Measurements from ENCODE around the gene RAMP1. TPM values are rescaled to one million over a fixed set of nuclear protein-coding genes. Genes with fewer than 3 reads are reported as not detected.

The RAMP1 gene
- total RNA-seq, 1 experiment from 2014 or later: 0.63 TPM

DNA sequence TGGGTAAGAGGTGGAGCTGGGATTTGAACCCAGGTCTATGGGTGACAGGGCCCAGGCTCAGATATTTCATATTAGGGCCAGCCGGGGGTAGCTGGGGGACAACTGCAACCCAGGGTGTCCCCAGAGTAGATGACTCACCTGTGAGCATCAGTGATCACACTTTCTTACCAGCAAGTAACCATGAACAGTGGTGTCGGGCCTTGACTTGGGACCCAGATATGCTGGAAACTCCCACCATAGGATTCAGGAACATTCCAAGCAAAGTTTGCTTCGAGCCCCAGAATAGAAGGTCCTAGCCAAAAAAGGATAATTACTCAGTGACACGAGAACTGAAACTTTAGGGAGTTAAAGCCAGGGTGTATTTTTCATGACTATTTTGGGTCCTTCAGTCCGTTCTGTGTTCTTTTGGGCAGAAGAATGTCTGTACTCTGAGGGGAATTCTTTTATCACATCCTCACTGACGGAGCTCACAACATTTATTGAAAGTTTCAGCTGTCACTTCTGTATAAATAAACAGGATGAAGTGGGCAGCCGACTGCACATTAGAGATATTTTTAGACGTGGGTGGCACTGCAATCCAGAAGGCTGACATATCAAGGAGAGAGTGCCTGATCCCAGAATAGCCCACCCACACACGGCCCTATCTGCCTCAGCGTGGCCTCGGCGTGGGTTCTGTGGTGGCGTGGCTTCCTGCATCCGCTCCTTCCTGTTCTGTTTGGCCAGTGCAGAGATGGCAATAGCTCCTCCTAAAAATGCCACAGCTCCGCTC is 45.6 kb downstream of the RAMP1 start:
- no peak overlapping the region for H4K91ac ChIP-seq (ENCODE audit: insufficient read length, low read depth, low read length)
- no peak overlapping the region for H3K27ac ChIP-seq (ENCODE audit: insufficient read length, low read depth, low read length)
- no peak overlapping the region for H2BK20ac ChIP-seq (ENCODE audit: low read depth, low read length, poor library complexity, severe bottlenecking)
- WGBS (ENCODE audit: extremely low coverage, insufficient read length, low lambda C conversion rate): no CpG with 5 or more reads among the region's 15 CpGs
- no peaks in the 10 kb centered on the region for H3K79me2 ChIP-seq (ENCODE audit: insufficient read depth, low read length)
- H3K4me3 Mint-ChIP-seq: no peak overlapping the region
- peaks cover 2% of the 10 kb centered on the region; the same call in 1 of the 2 replicates for H3K27me3 Mint-ChIP-seq (ENCODE audit: low read depth)
- H2BK15ac ChIP-seq (ENCODE audit: low read depth, low read length): no peak overlapping the region
- no peak overlapping the region for H2AK5ac ChIP-seq (ENCODE audit: insufficient read length, low read length)
- peaks cover 8 to 14% of the 10 kb centered on the region in 2 experiments for H3K9me3 Mint-ChIP-seq
- H3K79me1 ChIP-seq (ENCODE audit: insufficient read depth, low read depth, low read length, poor library complexity, severe bottlenecking): no peaks in the 10 kb centered on the region
- H4K8ac ChIP-seq (replicated peaks; ENCODE audit: insufficient read length, low read depth, low read length): no peak overlapping the region
- H2AFZ ChIP-seq (ENCODE audit: low read length): no peak overlapping the region
- no peak for DNase-seq
- H3K27ac Mint-ChIP-seq: no peak overlapping the region
- H3K4me2 ChIP-seq (ENCODE audit: insufficient read depth, insufficient read length, low read length): no peak overlapping the region
- no peak overlapping the region for H3T11ph ChIP-seq (ENCODE audit: low read length)
- no peak overlapping the region for H3K18ac ChIP-seq (ENCODE audit: insufficient read length, low read depth, low read length)
- H3K14ac ChIP-seq (ENCODE audit: insufficient read depth, low read length): no peak overlapping the region
- H4K20me1 ChIP-seq (ENCODE audit: control insufficient read depth, insufficient read depth, insufficient read length): no peaks in the 10 kb centered on the region
- no peaks in the 10 kb centered on the region for H3K9me3 ChIP-seq (ENCODE audit: control insufficient read depth, low read depth, low read length)
- no peak overlapping the region for H2BK12ac ChIP-seq (ENCODE audit: insufficient read length, low read depth, low read length)
- H3K9ac ChIP-seq (ENCODE audit: extremely low read depth, insufficient read length, low read length): no peak overlapping the region
- H3K23ac ChIP-seq (ENCODE audit: insufficient read length, low read depth, low read length): no peak overlapping the region
- peaks cover 0 to 7% (median 7%) of the 10 kb centered on the region in 3 experiments; a peak in 4 of 7 replicates for H3K36me3 Mint-ChIP-seq (ENCODE audit: insufficient read depth in 1 of 3, low read depth in 3 of 3)
- TF ChIP-seq, protein P1, sequence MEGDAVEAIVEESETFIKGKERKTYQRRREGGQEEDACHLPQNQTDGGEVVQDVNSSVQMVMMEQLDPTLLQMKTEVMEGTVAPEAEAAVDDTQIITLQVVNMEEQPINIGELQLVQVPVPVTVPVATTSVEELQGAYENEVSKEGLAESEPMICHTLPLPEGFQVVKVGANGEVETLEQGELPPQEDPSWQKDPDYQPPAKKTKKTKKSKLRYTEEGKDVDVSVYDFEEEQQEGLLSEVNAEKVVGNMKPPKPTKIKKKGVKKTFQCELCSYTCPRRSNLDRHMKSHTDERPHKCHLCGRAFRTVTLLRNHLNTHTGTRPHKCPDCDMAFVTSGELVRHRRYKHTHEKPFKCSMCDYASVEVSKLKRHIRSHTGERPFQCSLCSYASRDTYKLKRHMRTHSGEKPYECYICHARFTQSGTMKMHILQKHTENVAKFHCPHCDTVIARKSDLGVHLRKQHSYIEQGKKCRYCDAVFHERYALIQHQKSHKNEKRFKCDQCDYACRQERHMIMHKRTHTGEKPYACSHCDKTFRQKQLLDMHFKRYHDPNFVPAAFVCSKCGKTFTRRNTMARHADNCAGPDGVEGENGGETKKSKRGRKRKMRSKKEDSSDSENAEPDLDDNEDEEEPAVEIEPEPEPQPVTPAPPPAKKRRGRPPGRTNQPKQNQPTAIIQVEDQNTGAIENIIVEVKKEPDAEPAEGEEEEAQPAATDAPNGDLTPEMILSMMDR (conservative IDR thresholded peaks at IDR 0.05): no peak
- no peaks in the 10 kb centered on the region for H3K23me2 ChIP-seq (ENCODE audit: insufficient read length, low read depth, low read length, poor library complexity, severe bottlenecking)
- no peaks in the 10 kb centered on the region for H3K27me3 ChIP-seq (ENCODE audit: insufficient read depth, low read length)
- no peak overlapping the region for H2BK120ac ChIP-seq (ENCODE audit: low read depth, low read length, poor library complexity, severe bottlenecking)
- H3K4me1 Mint-ChIP-seq: 0 out of 4 replicates have a peak, but pooled peaks cover 0 to 2% of the 10 kb centered on the region in 2 experiments
- H3K4me1 ChIP-seq (ENCODE audit: insufficient read depth, low read length): no peaks in the 10 kb centered on the region
- no peak overlapping the region for H4K5ac ChIP-seq (ENCODE audit: insufficient read length, low read depth, low read length)
- no peak overlapping the region for H3K56ac ChIP-seq (ENCODE audit: insufficient read length, low read depth, low read length)
- no peak overlapping the region for H2BK5ac ChIP-seq (ENCODE audit: insufficient read length, low read length)
- H3K4ac ChIP-seq (ENCODE audit: low read depth, low read length): no peak overlapping the region

Data from H9 (cell line).